B cell (primary cell): ENCODE data around the gene LASP1. TPM values are rescaled to one million over a fixed set of nuclear protein-coding genes. Genes with fewer than 3 reads are reported as not detected.
A peak's percentile ranks its signal among the peaks of the same experiment; 100 is the strongest.

Experiments
- ATAC-seq: fragments of 200-7000 bp; cut with Tn5 transposase; one replicate; pipeline ENCODE4 v1.10.0; 2021; ENCODE audit warnings: low read depth, mild to moderate bottlenecking, moderate number of reproducible peaks, moderate library complexity
- CTCF ChIA-PET: fragments of 350-600 bp; sonication (Branson Sonifier 250); formaldehyde crosslinking; loops from one replicate; lab custom pipeline; 2021; ENCODE audit warnings: antibody characterized with exemption, inconsistent platforms; lab: Charles Lee
- POLR2A ChIA-PET: fragments of 350-600 bp; sonication (Branson Sonifier 250); formaldehyde crosslinking; loops from one replicate; lab custom pipeline; 2021; ENCODE audit warnings: antibody characterized with exemption; lab: Charles Lee
- DNase-seq: peaks from one replicate; pipeline ENCODE4 v3.0.0; 2013
- H2AFZ ChIP-seq: 2 replicates; pipeline ENCODE4 v1.6.1; 2012; ENCODE audit warnings: mild to moderate bottlenecking, low read depth, low read length; ENCODE audit not compliant: insufficient read depth, poor library complexity, severe bottlenecking
- H3K27ac ChIP-seq, 2 donors: 1 replicate in 1 of 2; 2 replicates in 1 of 2; pipeline ENCODE4 v1.5.1; 2012 to 2013; ENCODE audit warnings: low read length in 2 of 2, mild to moderate bottlenecking in 2 of 2, moderate library complexity in 1 of 2
- H3K27me3 ChIP-seq, 4 experiments: fragments of 200-600 bp in 1 of 4; sonication (generic) in 1 of 4; replicated peaks in 1 of 4; 1 replicate in 2 of 4; 2 replicates in 2 of 4; pipeline versions ENCODE4 v1.6.1 to v1.7.0; 2013 to 2016; ENCODE audit warnings: low read length in 3 of 4, mild to moderate bottlenecking in 2 of 4, mixed read lengths in 1 of 4, moderate library complexity in 1 of 4; ENCODE audit not compliant: insufficient read depth in 4 of 4, control insufficient read depth in 3 of 4; ENCODE audit errors: control extremely low read depth in 1 of 4
- H3K36me3 ChIP-seq, 2 experiments: replicated peaks in 1 of 2; 1 replicate in 1 of 2; 2 replicates in 1 of 2; pipeline versions ENCODE4 v1.6.1 to v1.7.1; 2013; ENCODE audit warnings: low read length in 1 of 2; ENCODE audit not compliant: insufficient read depth in 2 of 2, control insufficient read depth in 1 of 2; ENCODE audit errors: control extremely low read depth in 1 of 2, extremely low read depth in 1 of 2
- H3K4me1 ChIP-seq, 2 donors: fragments of 200-600 bp in 1 of 2; sonication (generic) in 1 of 2; 1 replicate in 1 of 2; 2 replicates in 1 of 2; pipeline versions ENCODE4 v1.5.1 to v1.6.1; 2013 to 2017; ENCODE audit warnings: low read length in 2 of 2; ENCODE audit not compliant: control insufficient read depth in 2 of 2, insufficient read depth in 2 of 2
- H3K4me2 ChIP-seq: replicated peaks from 2 replicates; pipeline ENCODE3; 2012; ENCODE audit warnings: mild to moderate bottlenecking, low read depth, low read length; ENCODE audit not compliant: poor library complexity, severe bottlenecking
- H3K4me3 ChIP-seq, 5 experiments: fragments of 200-600 bp in 1 of 5; sonication (generic) in 1 of 5; 1 replicate in 3 of 5; 2 replicates in 2 of 5; pipeline versions ENCODE4 v1.5.1 to v1.7.0; 2011 to 2016; ENCODE audit warnings: low read length in 4 of 5, mild to moderate bottlenecking in 4 of 5, low read depth in 2 of 5, control low read depth in 1 of 5, moderate library complexity in 1 of 5; ENCODE audit not compliant: insufficient read depth in 1 of 5; ENCODE audit errors: control extremely low read depth in 1 of 5, extremely low read depth in 1 of 5
- H3K79me2 ChIP-seq: fragments of 200-600 bp; sonication (generic); one replicate; pipeline ENCODE4 v1.6.0; 2016; ENCODE audit warnings: low read length; ENCODE audit not compliant: control insufficient read depth, insufficient read depth
- H3K9ac ChIP-seq: fragments of 200-600 bp; sonication (generic); 2 replicates; pipeline ENCODE4 v1.6.1; 2017; ENCODE audit warnings: mild to moderate bottlenecking, low read length, moderate library complexity
- H3K9me3 ChIP-seq, 3 donors: one replicate each; pipeline versions ENCODE4 v1.6.1 to v1.7.1; 2013; ENCODE audit warnings: low read length in 2 of 3; ENCODE audit not compliant: control insufficient read depth in 2 of 3, insufficient read depth in 1 of 3; ENCODE audit errors: control extremely low read depth in 1 of 3
- H4K20me1 ChIP-seq: 2 replicates; pipeline ENCODE4 v1.6.0; 2012; ENCODE audit warnings: mild to moderate bottlenecking, low read length; ENCODE audit not compliant: insufficient read depth, control insufficient read depth, poor library complexity, severe bottlenecking
- H3K27ac Mint-ChIP-seq: one replicate; pipeline ENCODE4 v1.8.0; 2021; ENCODE audit warnings: mixed read lengths
- H3K27me3 Mint-ChIP-seq: one replicate; pipeline ENCODE4 v1.8.0; 2021; ENCODE audit warnings: mixed read lengths
- H3K4me1 Mint-ChIP-seq: one replicate; pipeline ENCODE4 v1.8.0; 2021; ENCODE audit warnings: mixed read lengths
- H3K4me3 Mint-ChIP-seq: one replicate; pipeline ENCODE4 v1.8.0; 2021; ENCODE audit warnings: mixed read lengths
- H3K9me3 Mint-ChIP-seq: one replicate; pipeline ENCODE4 v1.8.0; 2022; ENCODE audit warnings: mixed read lengths; ENCODE audit not compliant: insufficient read depth
- CTCF ChIP-seq: fragments of 200-600 bp; IDR thresholded peaks from one replicate; pipeline ENCODE4 v1.8.0; 2022; ENCODE audit warnings: antibody characterized with exemption, mild to moderate bottlenecking
- EZH2 ChIP-seq: IDR thresholded peaks from 2 replicates; pipeline ENCODE4 v1.6.1; 2012; ENCODE audit warnings: borderline replicate concordance, low read depth, mild to moderate bottlenecking, moderate library complexity, low read length; ENCODE audit not compliant: insufficient read depth, poor library complexity, severe bottlenecking
- WGBS: methylation state at CpG from one replicate; pipeline ENCODE4 v1.1.5; 2013; ENCODE audit warnings: missing lambda C conversion rate; ENCODE audit not compliant: insufficient coverage; 5-methylcytosine and 5-hydroxymethylcytosine counted together
- intact Hi-C: fragments of 100-400 bp; cut with micrococcal nuclease; formaldehyde crosslinking; loops from one replicate; pipeline ENCODE4 v1.10.0; 2022
- polyA plus RNA-seq: library from polyadenylated mRNA; depleted of rRNA; stranded (reverse); fragments of >200 nt; gene quantifications from 2 replicates; pipeline ENCODE4 v1.2.3, GENCODE V29; 2012
- total RNA-seq, 2 donors: library from RNA; stranded (reverse); fragments of 120-200 nt in 1 of 2; gene quantifications; 1 replicate in 1 of 2; 2 replicates in 1 of 2; pipeline versions ENCODE4 v1.2.3 to v1.2.4, GENCODE V29; 2013 to 2022

LASP1 gene
- total and polyA plus RNA-seq, 2 donors (not counting 1 experiment from before 2014, with no cell fraction given), result 51.6 to 125 TPM

- DNase-seq, result no peak
- H3K36me3 ChIP-seq, result no peaks in the 10 kb centered on the region
- Mint-ChIP-seq H3K9me3 (no peaks in the 10 kb centered on the region), H3K27ac (no peak overlapping the region), H3K4me3 (no peak overlapping the region), H3K27me3 (no peaks in the 10 kb centered on the region), H3K4me1 (no peaks in the 10 kb centered on the region)
- peak overlapping the region; percentile 12 for H2AFZ ChIP-seq
- TF ChIP-seq EZH2, result no peak
- H3K4me3 ChIP-seq, result no peak overlapping the region
- POLR2A ChIA-PET, result no interaction called here
- H3K27ac ChIP-seq, result no peak overlapping the region
- H3K4me2 ChIP-seq, result no peak overlapping the region
- WGBS, result no CpG with 5 or more reads among the region's 4 CpGs
- intact Hi-C loops, result no loop called here
- no peaks in the 10 kb centered on the region for H3K9me3 ChIP-seq
- no peak for ATAC-seq
- CTCF ChIA-PET, result no interaction called here
- no peaks in the 10 kb centered on the region for H3K79me2 ChIP-seq
- no peaks in the 10 kb centered on the region for H4K20me1 ChIP-seq
- H3K27me3 ChIP-seq, result no peaks in the 10 kb centered on the region
- no peaks in the 10 kb centered on the region for H3K4me1 ChIP-seq
- H3K9ac ChIP-seq, result no peak overlapping the region
These were observed 91.6 kb downstream of the LASP1 start for GRCh38 chr17:38961413-38961812.

- peak; percentile 97 for ATAC-seq
- CTCF ChIA-PET, result interaction anchor here (1.0 to 2.1 kb wide), 5 partner anchors 9 to 208 kb away, joined by 3 to 15 read pairs (median 5); no protein-coding TSS in a partner anchor
- Histone ChIP-seq H3K27me3 (no peaks in the 10 kb centered on the region), H3K27ac (peak within 1 kb of the TSS in 1 of 2 donors; percentile 62), H3K4me3 (peak within 1 kb of the TSS in 4 of 5 experiments; percentile 30 to 50 (median 38)), H2AFZ (peak within 1 kb of the TSS; percentile 69), H3K9me3 (no peaks in the 10 kb centered on the region), H3K79me2 (no peaks in the 10 kb centered on the region), H4K20me1 (no peaks in the 10 kb centered on the region), H3K9ac (no peak within 1 kb of the TSS), H3K4me1 (peaks cover 0 to 13% of the 10 kb centered on the region in 2 donors), H3K4me2 (peak within 1 kb of the TSS; percentile 55), H3K36me3 (no peaks in the 10 kb centered on the region)
- H3K27ac Mint-ChIP-seq, result peak within 1 kb of the TSS; percentile 88
- TF ChIP-seq EZH2 (no peak), CTCF (no peak)
- WGBS, result 6% methylated on average over 15 of the region's 21 CpGs
- peaks cover 2% of the 10 kb centered on the region for H3K27me3 Mint-ChIP-seq
- peaks cover 7% of the 10 kb centered on the region for H3K4me1 Mint-ChIP-seq
- H3K4me3 Mint-ChIP-seq, result peak within 1 kb of the TSS; percentile 82
- intact Hi-C loops, result loop anchor here (1.0 to 2.0 kb wide), 3 partner anchors 69 to 186 kb away; partner anchors contain the start of gene CWC25
- peak; percentile 88 for DNase-seq
- POLR2A ChIA-PET, result interaction anchor here (0.6 to 1.0 kb wide), 4 partner anchors 98 to 1563 kb away, joined by 3 read pairs; partner anchors contain the start of genes ARL5C, CWC25 and LASP1
- H3K9me3 Mint-ChIP-seq, result no peaks in the 10 kb centered on the region
These were observed 97.5 kb downstream of the LASP1 start, which contains the start of gene FBXO47 for GRCh38 chr17:38967290-38967738. Gene FBXO47, minus strand, starts transcription at chr17:38967403. Its CDS starts 4,378 bp downstream, at chr17:38963025.
